ENCODE measurements around the gene STON2. TPM values are rescaled to one million over a fixed set of nuclear protein-coding genes. Genes with fewer than 3 reads are reported as not detected.

Gene STON2
- total RNA-seq, 1 experiment from 2014 or later: 12.3 TPM

GRCh38 chr14:81447021-81447764 lies 47.1 kb upstream of the STON2 start:
- no peak overlapping the region for H3K27ac ChIP-seq (ENCODE audit: low read length)
- no peak overlapping the region for H2AFZ ChIP-seq (ENCODE audit: low read length)
- BruUV-seq (replicated peaks): no TSS peak
- no peak overlapping the region for H3K4me2 ChIP-seq (ENCODE audit: low read length)
- no peaks in the 10 kb centered on the region for H3K9me3 ChIP-seq (ENCODE audit: low read length)
- CTCF ChIA-PET: no interaction called here
- intact Hi-C loops (cut with micrococcal nuclease): no loop called here
- no peaks in the 10 kb centered on the region for H4K20me1 ChIP-seq (ENCODE audit: low read length)
- POLR2A ChIA-PET (ENCODE audit: unreplicated experiment): no interaction called here
- ATAC-seq: no peak
- H3K36me3 ChIP-seq (ENCODE audit: low read depth, low read length): no peaks in the 10 kb centered on the region
- no peaks in the 10 kb centered on the region for H3F3A ChIP-seq (ENCODE audit: low read length, unreplicated experiment)
- H3K4me3 ChIP-seq (ENCODE audit: low read length): no peak overlapping the region
- H3K9ac ChIP-seq (ENCODE audit: low read length): no peak overlapping the region
- no peak for DNase-seq
- H3K9me2 ChIP-seq (replicated peaks; ENCODE audit: low read length): no peaks in the 10 kb centered on the region
- H3K4me1 ChIP-seq (ENCODE audit: insufficient read depth, low read length): no peaks in the 10 kb centered on the region
- no peaks in the 10 kb centered on the region for H3K27me3 ChIP-seq (ENCODE audit: low read length)
- H3K79me2 ChIP-seq (ENCODE audit: low read length): no peaks in the 10 kb centered on the region
- TF ChIP-seq EZH2phosphoT487 (IDR thresholded peaks at IDR 0.05; ENCODE audit: borderline replicate concordance, low read length) (no peak), CTCF (conservative IDR thresholded peaks at IDR 0.05; ENCODE audit: low read depth, low read length) (no peak), EZH2 (IDR thresholded peaks at IDR 0.05; ENCODE audit: low read length, unreplicated experiment) (no peak)

GRCh38 chr14:81446279-81447007 lies 46.3 kb upstream of the STON2 start:
- H3K4me1 ChIP-seq (ENCODE audit: insufficient read depth, low read length): no peaks in the 10 kb centered on the region
- ChIA-PET CTCF (no interaction called here), POLR2A (ENCODE audit: unreplicated experiment) (no interaction called here)
- no peaks in the 10 kb centered on the region for H3K36me3 ChIP-seq (ENCODE audit: low read depth, low read length)
- intact Hi-C loops (cut with micrococcal nuclease): no loop called here
- TF ChIP-seq EZH2 (IDR thresholded peaks at IDR 0.05; ENCODE audit: low read length, unreplicated experiment): no peak
- TF ChIP-seq EZH2phosphoT487 (IDR thresholded peaks at IDR 0.05; ENCODE audit: borderline replicate concordance, low read length): no peak
- TF ChIP-seq CTCF (conservative IDR thresholded peaks at IDR 0.05; ENCODE audit: low read depth, low read length): no peak
- BruUV-seq (replicated peaks): no TSS peak
- no peaks in the 10 kb centered on the region for H3K9me2 ChIP-seq (replicated peaks; ENCODE audit: low read length)
- H3K27me3 ChIP-seq (ENCODE audit: low read length): 0 out of 2 replicates have a peak, but pooled peaks cover 4% of the 10 kb centered on the region
- H3K79me2 ChIP-seq (ENCODE audit: low read length): no peaks in the 10 kb centered on the region
- H2AFZ ChIP-seq (ENCODE audit: low read length): no peak overlapping the region
- no peaks in the 10 kb centered on the region for H4K20me1 ChIP-seq (ENCODE audit: low read length)
- DNase-seq: no peak
- no peak overlapping the region for H3K27ac ChIP-seq (ENCODE audit: low read length)
- H3F3A ChIP-seq (ENCODE audit: low read length, unreplicated experiment): no peaks in the 10 kb centered on the region
- ATAC-seq: no peak
- no peaks in the 10 kb centered on the region for H3K9me3 ChIP-seq (ENCODE audit: low read length)
- H3K9ac ChIP-seq (ENCODE audit: low read length): no peak overlapping the region
- no peak overlapping the region for H3K4me2 ChIP-seq (ENCODE audit: low read length)
- no peak overlapping the region for H3K4me3 ChIP-seq (ENCODE audit: low read length)

- H3K36me3 ChIP-seq (ENCODE audit: low read depth, low read length): no peaks in the 10 kb centered on the region
- CTCF ChIA-PET: no interaction called here
- H3K79me2 ChIP-seq (ENCODE audit: low read length): no peaks in the 10 kb centered on the region
- no peak overlapping the region for H3K4me3 ChIP-seq (ENCODE audit: low read length)
- H3K4me2 ChIP-seq (ENCODE audit: low read length): no peak overlapping the region
- DNase-seq: no peak
- H3K27ac ChIP-seq (ENCODE audit: low read length): no peak overlapping the region
- no peaks in the 10 kb centered on the region for H3K9me3 ChIP-seq (ENCODE audit: low read length)
- H3K27me3 ChIP-seq (ENCODE audit: low read length): peaks cover 20% of the 10 kb centered on the region; the same call in 1 of the 2 replicates
- H3F3A ChIP-seq (ENCODE audit: low read length, unreplicated experiment): no peaks in the 10 kb centered on the region
- H3K9me2 ChIP-seq (replicated peaks; ENCODE audit: low read length): no peaks in the 10 kb centered on the region
- POLR2A ChIA-PET (ENCODE audit: unreplicated experiment): no interaction called here
- H3K9ac ChIP-seq (ENCODE audit: low read length): no peak overlapping the region
- H2AFZ ChIP-seq (ENCODE audit: low read length): no peak overlapping the region
- intact Hi-C loops (cut with micrococcal nuclease): no loop called here
- no peaks in the 10 kb centered on the region for H4K20me1 ChIP-seq (ENCODE audit: low read length)
- TF ChIP-seq EZH2 (IDR thresholded peaks at IDR 0.05; ENCODE audit: low read length, unreplicated experiment) (no peak), EZH2phosphoT487 (IDR thresholded peaks at IDR 0.05; ENCODE audit: borderline replicate concordance, low read length) (no peak), CTCF (conservative IDR thresholded peaks at IDR 0.05; ENCODE audit: low read depth, low read length) (no peak)
- H3K4me1 ChIP-seq (ENCODE audit: insufficient read depth, low read length): peaks cover 4% of the 10 kb centered on the region
- ATAC-seq: no peak
- no TSS peak for BruUV-seq (replicated peaks)
Measured at GRCh38 chr14:81441626-81442134, 41.6 kb upstream of the STON2 start.
